Spleen (tissue), 7 donors: ENCODE results near the gene UCHL1.

ENCODE experiments used
- POLR2A ChIP-seq, 3 donors: fragments of 450-650 bp; IDR thresholded peaks; one replicate each; pipeline ENCODE4 v1.5.1; 2017; ENCODE audit warnings: antibody characterized with exemption in 3 of 3, mild to moderate bottlenecking in 1 of 3
- POLR2AphosphoS5 ChIP-seq, 3 donors: sonication (generic); formaldehyde crosslinking; IDR thresholded peaks; one replicate each; pipeline ENCODE4 v1.5.1; 2017; ENCODE audit warnings: antibody characterized with exemption in 3 of 3
- TF ChIP-seq, protein P1 (sequence below), 11 experiments: fragments of 200-600 bp in 7 of 11; fragments of 450-650 bp in 4 of 11; sonication (generic) in 4 of 11; IDR thresholded peaks in 8 of 11; conservative IDR thresholded peaks in 3 of 11; 1 replicate in 7 of 11; 2 replicates in 4 of 11; pipeline versions ENCODE4 v1.4.0 to v1.8.0; 2016 to 2021; ENCODE audit warnings: antibody characterized with exemption in 11 of 11, inconsistent platforms in 4 of 11, mild to moderate bottlenecking in 1 of 11
- donor health status: DM: no; HTN: no; CAD: no; lungs with moderate emphysema.
- donor health status: DM: no; HTN: no; CAD: no.
- donor health status: DM: no; HTN: no; CAD: no.

DNA sequence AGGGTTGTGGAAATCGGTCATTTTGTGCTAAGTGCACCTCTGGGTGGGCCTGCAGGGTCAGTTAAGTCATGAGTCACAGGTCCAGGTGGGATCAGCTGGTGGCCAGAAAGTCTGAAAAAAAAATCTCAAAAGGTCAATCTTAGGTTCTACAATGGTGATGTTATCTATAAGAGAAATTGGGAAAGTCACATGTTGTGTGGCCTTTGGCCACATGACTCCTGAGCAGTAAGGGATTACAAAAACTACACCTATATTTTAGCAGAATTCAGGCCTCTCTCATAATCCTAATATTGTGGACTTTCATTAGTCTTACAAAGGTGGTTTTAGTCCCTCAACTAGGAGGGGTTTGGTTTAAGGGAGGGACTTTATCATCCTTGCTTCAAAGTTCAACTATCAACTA, 59.1 kb downstream of the UCHL1 start:
- TF ChIP-seq, protein P1, sequence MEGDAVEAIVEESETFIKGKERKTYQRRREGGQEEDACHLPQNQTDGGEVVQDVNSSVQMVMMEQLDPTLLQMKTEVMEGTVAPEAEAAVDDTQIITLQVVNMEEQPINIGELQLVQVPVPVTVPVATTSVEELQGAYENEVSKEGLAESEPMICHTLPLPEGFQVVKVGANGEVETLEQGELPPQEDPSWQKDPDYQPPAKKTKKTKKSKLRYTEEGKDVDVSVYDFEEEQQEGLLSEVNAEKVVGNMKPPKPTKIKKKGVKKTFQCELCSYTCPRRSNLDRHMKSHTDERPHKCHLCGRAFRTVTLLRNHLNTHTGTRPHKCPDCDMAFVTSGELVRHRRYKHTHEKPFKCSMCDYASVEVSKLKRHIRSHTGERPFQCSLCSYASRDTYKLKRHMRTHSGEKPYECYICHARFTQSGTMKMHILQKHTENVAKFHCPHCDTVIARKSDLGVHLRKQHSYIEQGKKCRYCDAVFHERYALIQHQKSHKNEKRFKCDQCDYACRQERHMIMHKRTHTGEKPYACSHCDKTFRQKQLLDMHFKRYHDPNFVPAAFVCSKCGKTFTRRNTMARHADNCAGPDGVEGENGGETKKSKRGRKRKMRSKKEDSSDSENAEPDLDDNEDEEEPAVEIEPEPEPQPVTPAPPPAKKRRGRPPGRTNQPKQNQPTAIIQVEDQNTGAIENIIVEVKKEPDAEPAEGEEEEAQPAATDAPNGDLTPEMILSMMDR (IDR thresholded peaks at IDR 0.05 in 8 of 11, conservative IDR thresholded peaks at IDR 0.05 in 3 of 11), result no peak
- TF ChIP-seq POLR2A (IDR thresholded peaks at IDR 0.05), result no peak
- TF ChIP-seq POLR2AphosphoS5 (IDR thresholded peaks at IDR 0.05), result no peak
